Hippocampal formation (tissue), 2 donors: ENCODE data around the gene COL18A1.

Source experiments
- DNase-seq, 2 donors: peaks; one replicate each; lab custom pipeline; 2025; lab: John Stamatoyannopoulos, UW

Gene COL18A1

GRCh38 chr21:45468971-45469272 is 64.0 kb downstream of the COL18A1 start:
- no peak for DNase-seq

DNA sequence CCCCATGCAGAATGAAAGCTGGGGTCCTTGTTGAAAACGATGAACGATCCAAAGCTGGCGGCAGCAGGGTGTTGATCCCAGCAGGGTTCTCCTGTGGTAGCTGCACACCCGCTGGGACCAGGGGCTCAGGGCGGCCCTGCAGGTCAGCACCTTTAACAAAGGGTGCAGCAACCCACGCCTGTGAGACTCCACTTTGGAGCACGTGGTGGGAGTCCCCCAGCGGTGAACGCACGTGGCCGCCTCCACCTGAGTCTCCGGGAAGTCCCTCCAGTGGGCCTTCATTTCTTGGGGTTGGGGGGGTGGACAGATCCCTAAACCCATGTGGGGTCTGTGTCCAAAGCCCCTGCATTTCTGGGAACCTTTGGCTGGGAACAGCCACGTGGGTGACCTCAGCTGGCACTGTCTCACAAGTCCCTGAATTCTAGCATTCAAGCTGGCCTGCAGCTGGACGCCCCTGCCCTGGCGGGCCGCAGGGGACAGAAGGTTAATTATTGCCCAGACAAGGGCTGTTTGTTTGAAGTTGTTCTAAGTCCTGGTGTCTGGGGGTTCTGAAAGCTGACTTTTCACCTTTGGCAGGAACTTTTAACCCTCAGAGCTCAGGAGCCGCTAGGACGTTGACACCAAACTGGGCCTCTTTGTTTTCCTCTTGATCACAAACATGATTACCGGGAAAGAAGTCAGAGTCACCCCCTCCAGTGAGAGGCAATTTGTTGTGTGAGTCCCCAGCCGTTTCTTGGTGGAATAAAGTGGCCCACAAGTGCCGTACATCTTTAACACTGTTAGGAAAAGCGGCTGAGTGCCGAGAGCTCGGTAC is 64.5 kb downstream of the COL18A1 start:
- DNase-seq: peak; percentile 69 to 71

DNA sequence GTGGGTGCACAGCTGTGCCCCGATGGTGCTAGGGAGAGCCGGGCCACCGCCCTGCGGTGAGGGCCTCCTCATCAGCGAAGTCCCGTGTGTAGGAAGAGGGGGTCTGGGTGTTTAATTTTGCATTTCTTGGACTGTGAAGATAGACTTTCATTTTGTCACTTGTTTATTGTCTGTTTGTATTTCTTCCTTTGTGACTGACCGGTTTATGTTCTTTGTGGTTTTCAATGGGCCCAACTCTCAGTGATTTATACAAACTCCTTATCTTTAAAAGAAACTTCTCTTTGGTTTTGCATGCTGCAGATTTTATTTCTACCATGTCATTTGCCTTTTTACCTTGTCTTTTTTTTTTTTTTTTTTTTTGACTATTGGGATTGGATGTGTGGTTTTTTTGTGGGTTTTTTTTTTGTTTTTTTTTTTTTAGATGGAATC is 65.1 kb downstream of the COL18A1 start:
- DNase-seq: no peak

GRCh38 chr21:45470773-45471524 is 66.0 kb downstream of the COL18A1 start:
- DNase-seq: no peak

- DNase-seq: no peak
These were observed 66.7 kb downstream of the COL18A1 start for GRCh38 chr21:45471525-45472221.

DNA sequence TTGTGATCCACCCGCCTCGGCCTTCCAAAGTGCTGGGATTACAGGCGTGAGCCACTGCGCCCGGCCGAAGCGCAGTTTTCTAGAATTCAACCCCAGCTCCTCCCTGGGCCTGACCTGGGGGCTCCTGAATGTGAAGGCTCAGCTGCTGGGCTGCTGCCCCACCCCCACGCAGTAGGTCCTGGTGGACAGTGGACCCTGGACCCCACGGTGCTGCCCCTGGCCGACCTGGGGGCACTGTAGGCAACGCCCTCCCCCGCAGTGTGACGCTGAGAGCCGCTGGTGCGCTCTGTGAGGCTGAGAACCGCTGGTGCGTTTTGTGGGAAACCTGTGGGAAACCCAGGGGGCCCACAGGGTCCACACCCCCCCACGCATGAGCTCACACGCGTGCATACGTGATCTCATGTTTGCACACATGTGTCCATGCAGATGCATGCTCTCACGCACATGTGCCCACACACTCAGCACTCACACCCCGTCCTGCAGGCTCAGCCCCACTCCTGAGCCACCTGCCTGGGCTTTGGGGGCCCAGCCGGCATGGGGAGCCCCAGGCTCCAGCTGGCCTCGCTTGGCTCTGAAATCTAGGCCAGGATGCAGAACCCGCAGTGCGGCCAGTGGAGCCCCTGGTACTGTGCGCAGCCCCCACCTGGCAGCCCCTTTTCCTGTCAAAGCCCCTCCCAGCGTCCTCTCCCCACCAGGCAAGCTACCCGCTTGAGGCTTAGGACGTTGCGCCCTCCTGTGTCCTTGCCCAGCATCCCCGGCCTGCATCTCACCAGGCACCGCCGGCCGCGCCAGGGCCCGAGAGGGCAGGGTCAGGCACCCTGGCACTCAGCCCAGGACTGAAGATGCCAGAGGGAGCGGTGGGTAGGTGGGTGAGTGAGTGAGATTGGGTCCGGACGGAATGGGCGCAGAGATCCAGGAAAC is 67.7 kb downstream of the COL18A1 start:
- DNase-seq: peak in 1 of 2 donors; percentile 6

DNA sequence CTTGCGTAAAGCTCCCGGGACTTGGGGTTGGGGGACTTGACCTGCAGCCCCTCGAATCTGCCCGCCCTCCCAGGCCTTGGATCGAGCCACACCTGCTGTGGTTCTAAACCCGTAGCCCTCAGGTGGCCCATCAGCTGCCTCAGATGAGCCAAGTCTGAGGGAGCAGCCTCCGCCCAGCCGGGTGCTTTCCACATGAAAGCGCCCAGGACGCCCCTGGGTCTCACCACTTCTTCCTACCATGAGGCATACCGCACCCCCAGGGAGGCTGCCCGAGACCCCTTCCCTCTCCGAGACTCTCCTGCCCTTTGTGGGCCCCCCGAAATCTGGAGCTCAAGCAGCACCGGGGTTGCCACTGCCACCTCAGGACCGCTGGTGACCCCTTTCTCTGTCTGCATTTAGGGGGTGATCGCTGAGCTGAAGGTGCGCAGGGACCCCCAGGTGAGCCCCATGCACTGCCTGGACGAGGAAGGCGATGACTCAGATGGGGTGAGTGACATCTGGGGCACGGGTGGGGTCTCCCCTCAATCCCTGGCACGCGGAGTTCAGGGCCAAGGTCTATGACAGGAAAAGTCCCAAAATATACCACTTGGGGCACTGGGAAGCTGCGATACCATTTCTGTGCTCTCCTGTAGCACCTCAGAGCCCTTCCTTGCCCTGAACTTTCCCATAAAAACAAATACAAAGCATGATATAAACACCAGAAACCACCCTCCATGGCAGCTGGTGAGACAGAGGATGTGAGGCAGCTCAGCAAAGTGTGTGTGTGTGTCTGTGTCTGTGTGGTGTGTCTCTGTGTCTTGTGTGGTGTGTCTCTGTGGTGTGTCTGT is 68.7 kb downstream of the COL18A1 start:
- no peak for DNase-seq

DNA sequence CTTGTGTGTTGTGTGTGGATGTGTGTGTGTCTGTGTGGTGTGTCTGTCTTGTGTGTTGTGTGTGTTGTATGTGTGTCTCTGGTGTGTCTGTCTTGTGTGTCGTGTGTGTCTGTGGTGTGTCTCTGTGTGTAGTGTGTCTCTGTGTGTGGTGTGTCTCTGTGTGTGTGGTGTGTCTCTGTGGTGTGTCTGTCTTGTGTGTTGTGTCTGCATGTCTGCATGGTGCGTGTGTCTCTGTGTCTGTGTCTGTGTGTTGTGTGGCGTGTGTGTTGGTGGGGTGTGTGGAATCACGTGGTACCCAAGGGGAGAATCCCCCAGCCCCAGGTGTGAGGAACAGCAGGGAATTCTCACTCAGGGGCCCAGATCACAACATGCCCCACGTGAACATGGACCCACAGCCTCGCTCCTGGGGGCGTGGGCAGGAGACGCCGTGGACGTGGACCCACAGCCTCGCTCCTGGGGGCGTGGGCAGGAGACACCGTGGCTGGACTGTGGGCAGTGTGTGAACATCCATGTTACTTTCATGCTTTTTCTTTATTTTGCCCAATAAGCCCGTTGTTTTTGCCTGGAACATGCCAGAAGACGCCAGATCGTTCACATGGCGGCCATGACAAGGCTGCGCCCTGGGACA is 69.5 kb downstream of the COL18A1 start:
- DNase-seq: no peak

- no peak for DNase-seq
These were observed 70.2 kb downstream of the COL18A1 start for GRCh38 chr21:45475004-45475685.

GRCh38 chr21:45475797-45476570 is 71.0 kb downstream of the COL18A1 start:
- DNase-seq: no peak

DNA sequence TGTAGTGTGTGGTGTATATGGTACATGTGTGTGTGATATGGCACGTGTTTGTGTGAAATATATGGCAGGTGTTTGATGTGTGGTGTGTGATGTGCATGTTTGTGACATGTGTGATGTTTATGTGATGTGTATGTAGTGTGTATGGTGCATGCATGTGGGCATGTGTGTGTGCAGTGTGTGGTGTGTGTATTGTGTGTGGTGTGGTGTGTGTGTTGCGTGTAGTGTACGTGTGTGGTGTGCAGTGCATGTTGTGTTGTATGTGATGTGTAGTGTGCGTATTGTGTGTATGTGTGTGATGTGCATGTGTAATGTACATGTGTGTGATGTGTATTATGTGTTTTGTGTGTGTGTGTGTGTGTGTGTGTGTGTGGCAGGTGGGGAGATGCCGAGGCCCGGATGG is 71.6 kb downstream of the COL18A1 start:
- no peak for DNase-seq

DNA sequence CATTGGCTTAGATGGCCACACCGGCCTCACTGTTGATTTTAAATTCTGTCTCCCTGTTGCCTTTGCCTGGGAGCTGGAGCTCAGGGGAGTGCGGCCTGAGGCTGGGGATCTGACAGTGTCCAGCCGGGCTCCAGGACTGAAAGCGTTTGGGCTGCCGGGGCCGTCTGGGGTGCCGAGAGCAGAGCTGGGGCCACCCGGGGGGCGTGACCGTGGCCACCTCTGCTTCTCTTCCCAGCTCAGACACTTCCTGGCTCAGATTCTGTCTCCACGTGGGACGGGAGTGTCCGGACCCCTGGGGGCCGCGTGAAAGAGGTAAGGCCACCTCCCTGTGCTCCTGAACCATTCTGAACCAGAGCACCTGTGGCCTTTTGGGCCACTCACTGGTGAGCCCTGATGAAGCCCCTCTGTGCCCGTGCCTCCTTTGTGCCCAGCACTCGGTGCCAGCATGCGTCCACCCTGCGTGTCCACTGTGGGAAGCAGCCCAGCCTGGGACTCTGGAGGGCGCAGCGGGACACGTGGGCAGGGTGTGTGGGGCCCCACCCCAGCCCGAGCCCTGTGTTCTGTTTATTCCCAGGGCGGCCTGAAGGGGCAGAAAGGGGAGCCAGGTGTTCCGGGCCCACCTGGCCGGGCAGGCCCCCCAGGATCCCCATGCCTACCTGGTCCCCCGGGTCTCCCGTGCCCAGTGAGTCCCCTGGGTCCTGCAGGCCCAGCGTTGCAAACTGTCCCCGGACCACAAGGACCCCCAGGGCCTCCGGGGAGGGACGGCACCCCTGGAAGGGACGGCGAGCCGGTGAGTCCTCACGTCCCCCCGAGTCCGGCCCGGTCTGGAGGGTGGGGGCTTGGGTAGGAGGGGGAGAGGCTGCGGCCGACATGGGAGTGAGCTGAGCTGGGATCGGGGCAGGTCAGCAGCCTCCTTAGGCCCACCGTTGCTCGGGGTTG is 72.5 kb downstream of the COL18A1 start:
- no peak for DNase-seq

- DNase-seq: peak; percentile 23 to 37
These were observed 73.3 kb downstream of the COL18A1 start for GRCh38 chr21:45478115-45478801.

GRCh38 chr21:45478816-45479669 is 74.1 kb downstream of the COL18A1 start:
- DNase-seq: no peak

- no peak for DNase-seq
These were observed 75.0 kb downstream of the COL18A1 start for GRCh38 chr21:45479691-45480675.
